NT2/D1 (cell line): ENCODE results near the gene SLX1B.
"Not testable (repeated sequence)": the region's sequence is repeated elsewhere in the genome, so short reads cannot be mapped to it uniquely, and the experiment has no call there.

Experiments
- SUZ12 ChIP-seq: IDR thresholded peaks from 2 replicates; pipeline ENCODE4 v1.6.1; 2011; ENCODE audit not compliant: insufficient read length, insufficient read depth; ENCODE audit errors: extremely low read depth
- ZNF274 ChIP-seq: IDR thresholded peaks from 2 replicates; pipeline ENCODE4 v1.6.1; 2011; ENCODE audit warnings: mild to moderate bottlenecking, low read depth, low read length

- TF ChIP-seq ZNF274, SUZ12: not testable (repeated sequence)
Measured at GRCh38 chr16:29425390-29425789, 28.9 kb upstream of the SLX1B start.
